GM21360 (cell line): ENCODE results near the gene SEPTIN11.
A peak's percentile ranks its signal among the peaks of the same experiment; 100 is the strongest.

Experiments used
- ATAC-seq: cut with Tn5 transposase; IDR thresholded peaks from one replicate; pipeline ENCODE4 v1.9.1; 2021; ENCODE audit warnings: mild to moderate bottlenecking, moderate library complexity; ENCODE audit not compliant: unreplicated experiment

Gene SEPTIN11

DNA sequence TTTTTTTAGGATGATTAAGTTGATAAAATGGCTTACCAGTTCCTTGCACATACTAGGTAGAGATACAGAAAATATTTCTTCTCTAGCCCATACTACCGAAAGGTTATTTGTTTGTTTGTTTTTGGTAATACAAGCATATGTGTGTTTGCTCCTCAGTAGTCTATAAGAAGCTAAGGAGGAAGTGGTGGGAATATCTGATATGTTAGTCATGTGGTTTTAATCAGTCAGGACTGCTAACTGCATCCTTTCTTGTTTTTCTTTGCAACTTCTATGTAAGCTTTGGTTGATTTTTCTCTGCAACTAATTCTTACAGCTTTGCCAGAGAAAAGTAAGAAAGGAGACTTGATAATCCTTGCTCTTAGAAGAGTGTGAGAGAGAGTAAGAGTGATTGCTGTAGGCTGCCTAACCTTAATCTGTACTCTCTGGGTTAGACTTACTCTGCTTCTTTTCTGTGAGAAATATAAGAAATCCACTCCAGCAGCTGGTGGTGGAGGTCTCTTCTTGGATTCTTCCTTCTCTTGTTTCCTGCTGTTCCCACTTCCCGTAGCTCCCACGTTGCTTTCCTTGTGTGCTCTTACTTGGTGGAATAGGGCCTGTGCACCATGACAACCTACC, 28.3 kb downstream of the SEPTIN11 start:
- ATAC-seq: no peak

DNA sequence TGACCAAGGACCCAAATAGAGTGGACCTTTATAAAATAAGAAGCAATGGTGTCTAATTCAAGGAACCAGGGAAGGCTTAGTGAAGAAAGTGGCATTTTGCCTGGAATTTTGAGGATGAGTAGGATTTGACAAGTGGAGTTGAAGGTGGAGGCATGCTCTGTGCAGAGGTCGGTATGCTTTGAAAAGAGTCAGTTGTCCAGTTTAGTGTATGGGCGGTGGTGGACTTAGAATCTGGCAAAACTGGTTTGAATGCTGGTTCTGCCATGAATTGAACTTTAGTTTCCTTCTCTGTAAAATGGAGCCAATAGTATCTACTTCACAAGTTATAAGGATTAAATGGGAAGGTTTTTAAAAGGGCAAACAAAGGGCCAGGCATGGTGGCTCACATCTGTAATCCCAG, 29.7 kb downstream of the SEPTIN11 start:
- ATAC-seq: no peak

DNA sequence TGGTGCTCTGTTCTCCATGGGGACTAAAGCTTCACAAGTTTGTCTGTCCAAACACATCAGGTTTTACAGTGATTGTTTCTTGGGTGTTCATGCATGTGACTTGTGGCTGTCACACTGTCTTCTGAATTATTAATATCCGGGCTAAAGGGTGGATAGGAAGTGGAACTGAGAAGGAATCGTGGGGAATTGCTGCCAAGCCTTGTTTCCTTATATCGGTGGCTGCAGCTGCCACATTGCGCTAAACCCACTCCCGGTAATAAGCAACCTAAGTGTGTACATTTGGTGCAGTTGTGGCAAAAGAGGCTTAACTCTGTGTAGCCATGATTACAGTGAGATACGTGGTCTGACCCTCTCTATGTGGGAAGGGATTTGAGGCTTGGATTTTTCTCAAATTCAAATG, 30.7 kb downstream of the SEPTIN11 start:
- no peak for ATAC-seq

- no peak for ATAC-seq
These were observed 32.1 kb downstream of the SEPTIN11 start for GRCh38 chr4:76981644-76982043.

GRCh38 chr4:76982638-76983584, 33.4 kb downstream of the SEPTIN11 start:
- no peak for ATAC-seq

- ATAC-seq: peak; percentile 69
These were observed 34.6 kb downstream of the SEPTIN11 start for GRCh38 chr4:76984127-76984526.

DNA sequence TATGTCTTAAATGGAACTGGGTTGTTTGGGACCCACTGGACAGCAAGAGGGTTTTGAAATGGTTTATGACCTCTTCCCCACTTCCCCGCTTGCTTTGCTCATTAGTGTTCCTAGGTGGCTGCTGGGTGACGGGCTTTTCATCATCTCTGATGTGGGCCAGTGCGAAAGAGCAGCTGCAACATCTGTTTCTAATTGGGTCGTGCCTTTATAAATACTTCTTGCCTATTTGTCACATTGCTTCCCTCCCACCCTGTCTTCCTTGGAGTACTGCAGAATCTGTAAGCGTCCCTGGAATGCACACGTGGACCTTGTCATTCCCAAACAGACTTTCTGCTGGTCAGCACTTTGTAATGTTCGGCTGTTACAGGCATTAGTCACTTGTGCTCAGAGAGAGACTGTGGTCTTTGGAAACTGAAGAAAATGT, 35.2 kb downstream of the SEPTIN11 start:
- ATAC-seq: no peak

DNA sequence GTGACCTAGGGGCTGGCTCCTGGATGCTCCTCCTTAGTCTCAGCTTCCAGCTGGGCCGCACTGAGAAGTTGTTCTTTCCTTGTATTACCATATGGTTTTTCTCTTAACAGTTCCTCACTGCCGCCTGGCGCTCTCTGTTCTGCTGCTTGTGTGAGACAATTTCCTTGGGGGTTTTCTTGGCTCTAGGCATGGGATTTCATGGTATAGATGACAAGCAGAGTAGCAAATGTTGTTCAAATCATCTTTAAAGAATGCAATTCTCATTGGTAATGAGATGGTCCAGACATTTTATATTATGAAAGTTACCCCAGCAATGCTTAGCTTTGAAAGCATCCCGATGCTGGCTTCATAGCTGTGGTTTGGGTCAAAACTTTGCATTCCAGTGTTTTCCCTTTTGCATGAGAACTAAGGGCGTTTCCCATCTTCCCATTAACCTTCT, 37.6 kb downstream of the SEPTIN11 start:
- ATAC-seq: no peak

DNA sequence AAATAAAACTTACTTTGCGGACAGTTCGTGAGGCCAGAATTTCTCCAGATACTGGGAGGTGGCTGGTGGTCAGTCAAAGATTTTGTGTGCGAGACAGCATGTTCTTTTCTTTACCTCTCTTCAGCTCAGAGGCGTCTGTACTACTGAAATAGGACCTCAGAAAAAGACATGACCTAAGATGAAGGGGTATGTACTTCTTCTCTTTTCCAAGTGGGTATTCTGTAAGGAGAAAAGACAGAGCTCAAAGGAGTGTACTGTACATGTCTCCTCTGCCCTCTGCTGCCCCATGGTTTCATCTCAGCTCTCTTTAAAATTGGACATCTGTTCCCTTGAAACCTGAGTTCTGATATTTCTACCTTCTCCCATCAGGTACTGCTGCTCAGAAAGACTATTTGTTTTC, 38.1 kb downstream of the SEPTIN11 start:
- no peak for ATAC-seq

- no peak for ATAC-seq
These were observed 40.0 kb downstream of the SEPTIN11 start for GRCh38 chr4:76989391-76990061.

DNA sequence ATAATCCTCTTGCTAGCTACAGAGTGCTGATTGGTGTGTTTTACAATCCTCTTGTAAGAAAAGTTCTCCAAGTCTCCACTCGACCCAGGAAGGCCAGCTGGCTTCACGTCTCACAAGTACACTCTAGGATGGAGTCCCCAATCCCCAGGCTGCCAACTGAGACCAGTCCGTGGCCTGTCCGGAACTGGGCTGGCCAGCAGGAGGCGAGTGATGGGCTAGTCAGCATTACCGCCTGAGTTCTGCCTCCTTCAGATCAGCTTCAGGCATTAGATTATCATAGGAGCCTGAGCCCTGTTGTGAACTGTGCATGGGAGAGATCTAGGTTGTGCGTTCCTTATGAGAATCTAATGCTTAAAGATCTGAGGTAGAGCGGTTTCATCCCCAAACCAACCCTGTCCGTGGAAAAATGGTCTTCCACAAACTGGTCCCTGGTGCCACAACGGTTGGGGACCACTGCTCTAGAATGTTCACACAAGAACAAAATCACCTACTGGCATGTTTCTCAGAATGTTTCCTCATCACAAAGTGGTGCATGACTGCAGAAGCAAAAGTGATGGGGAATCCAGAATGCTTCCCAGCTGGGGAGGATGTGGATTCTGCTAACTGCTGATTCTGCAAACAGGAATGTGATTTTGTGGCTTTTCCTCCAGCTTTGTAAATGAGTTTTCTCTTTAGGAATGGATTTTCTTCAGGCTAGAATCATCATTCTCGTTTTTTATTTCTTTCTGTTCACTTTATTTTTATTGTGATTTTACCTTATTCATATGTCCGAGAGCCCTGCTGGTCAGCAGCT, 40.9 kb downstream of the SEPTIN11 start:
- no peak for ATAC-seq

DNA sequence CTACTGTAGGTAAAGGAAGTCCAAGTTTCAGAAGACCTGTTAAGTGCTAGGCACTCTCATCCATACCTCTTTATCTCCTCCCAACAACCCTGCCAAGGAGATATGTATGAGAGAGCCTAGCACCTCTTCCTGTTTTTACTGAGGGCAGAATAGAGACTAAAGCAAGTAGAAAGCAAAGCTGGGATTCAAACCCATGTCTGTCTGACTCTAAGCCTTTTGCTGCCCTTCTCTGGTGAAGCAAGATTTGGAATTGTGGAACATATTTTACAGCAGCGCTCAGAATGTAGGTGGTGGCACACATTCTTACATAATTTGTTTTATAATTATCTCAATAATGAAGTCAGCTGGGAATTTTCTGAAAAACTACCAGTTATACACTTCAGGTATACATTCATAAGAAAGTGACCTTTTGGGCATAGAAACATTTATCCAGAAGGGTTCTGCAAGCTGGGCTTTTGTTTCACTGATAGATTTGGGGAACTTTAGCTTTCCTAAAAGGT, 41.7 kb downstream of the SEPTIN11 start:
- ATAC-seq: no peak

GRCh38 chr4:76993787-76994641, 44.5 kb downstream of the SEPTIN11 start:
- ATAC-seq: peak; percentile 85

GRCh38 chr4:76995776-76996175, 46.2 kb downstream of the SEPTIN11 start:
- ATAC-seq: no peak

GRCh38 chr4:76996445-76996844, 46.9 kb downstream of the SEPTIN11 start:
- no peak for ATAC-seq

GRCh38 chr4:76997077-76997476, 47.5 kb downstream of the SEPTIN11 start:
- ATAC-seq: no peak

- ATAC-seq: no peak
These were observed 48.0 kb downstream of the SEPTIN11 start for GRCh38 chr4:76997532-76997931.

GRCh38 chr4:76998251-76998901, 48.8 kb downstream of the SEPTIN11 start:
- no peak for ATAC-seq
